ENCODE results near the gene CEP131.

GRCh38 chr17:81228420-81228819 is 5.7 kb upstream of the CEP131 start:
- TF ChIP-seq ZSCAN23 (tag by site-specific recombination; IDR thresholded peaks at IDR 0.05), result no peak
- no peak for TF ChIP-seq CTCF (tag by site-specific recombination; IDR thresholded peaks at IDR 0.05)
- TF ChIP-seq SCRT2 (tag by site-specific recombination; IDR thresholded peaks at IDR 0.05), result no peak
